SH-SY5Y (cell line): ENCODE data around the gene TSSK2.

Experiments
- GATA2 ChIP-seq: IDR thresholded peaks from 2 replicates; pipeline ENCODE4 v1.6.1; 2011; ENCODE audit warnings: mild to moderate bottlenecking, low read depth, low read length
- GATA3 ChIP-seq: IDR thresholded peaks from 2 replicates; pipeline ENCODE4 v1.6.1; 2011; ENCODE audit warnings: low read depth, mild to moderate bottlenecking, low read length, moderate library complexity

DNA sequence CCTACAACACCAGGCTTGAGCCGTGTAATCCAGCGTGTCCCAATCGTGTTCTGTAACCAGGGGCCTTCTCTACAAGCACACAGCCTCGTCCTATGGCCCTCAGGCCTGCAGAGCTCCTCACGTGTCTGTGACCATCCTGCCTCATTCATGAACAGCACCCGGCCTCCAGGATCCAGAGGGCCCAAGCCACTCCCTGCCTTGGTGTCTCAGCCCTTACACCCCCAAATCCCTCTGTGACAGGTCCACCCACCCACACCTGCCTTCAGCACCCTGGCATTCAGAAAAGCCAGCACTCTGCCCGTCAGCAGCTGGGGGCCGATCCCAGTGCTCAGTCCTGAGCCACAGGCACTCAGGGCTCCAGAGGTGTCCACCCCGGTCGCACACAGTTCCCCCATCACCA lies 5.8 kb downstream of the TSSK2 start:
- TF ChIP-seq GATA3 (no peak), GATA2 (no peak)
